Nephron (organoid): ENCODE data around the gene RGS13.

Experiments used
- H3K27ac Mint-ChIP-seq, 3 experiments: 2 replicates each; pipeline ENCODE4 v1.8.0; 2020; ENCODE audit warnings: mixed read lengths in 3 of 3, mild to moderate bottlenecking in 2 of 3, moderate library complexity in 1 of 3
- H3K27me3 Mint-ChIP-seq: 2 replicates; pipeline ENCODE4 v1.8.0; 2021; ENCODE audit warnings: low read depth, mild to moderate bottlenecking, moderate library complexity, mixed read lengths
- H3K36me3 Mint-ChIP-seq: 2 replicates; pipeline ENCODE4 v1.8.0; 2020; ENCODE audit warnings: low read depth, mixed read lengths
- H3K4me1 Mint-ChIP-seq: 2 replicates; pipeline ENCODE4 v1.8.0; 2020; ENCODE audit warnings: mixed read lengths
- H3K4me3 Mint-ChIP-seq, 3 experiments: 2 replicates each; pipeline ENCODE4 v1.8.0; 2020; ENCODE audit warnings: mild to moderate bottlenecking in 3 of 3, mixed read lengths in 3 of 3, moderate library complexity in 2 of 3
- H3K9me3 Mint-ChIP-seq: 2 replicates; pipeline ENCODE4 v1.8.0; 2020; ENCODE audit warnings: mixed read lengths
- CTCF ChIP-seq, 3 experiments: fragments of 200-600 bp; sonication (generic); IDR thresholded peaks; one replicate each; pipeline ENCODE4 v1.5.0; 2021; ENCODE audit warnings: antibody characterized with exemption in 3 of 3; ENCODE audit not compliant: unreplicated experiment in 3 of 3

The RGS13 gene

GRCh38 chr1:192709544-192709943 lies 73.6 kb downstream of the RGS13 start:
- TF ChIP-seq CTCF (IDR thresholded peaks at IDR 0.05; ENCODE audit: unreplicated experiment in 3 of 3) = no peak
- Mint-ChIP-seq H3K27ac (no peak overlapping the region), H3K9me3 (peaks cover 2% of the 10 kb centered on the region), H3K4me3 (no peak overlapping the region), H3K4me1 (no peaks in the 10 kb centered on the region), H3K27me3 (no peaks in the 10 kb centered on the region), H3K36me3 (no peaks in the 10 kb centered on the region)
